Activated CD4-positive, CD25-positive, alpha-beta regulatory T cell treated with anti-CD3 and anti-CD28 coated beads, Interleukin-2, amount 50 U/mL, for 24 hours (primary cell): Measurements from ENCODE around the gene FOLH1.
"Not testable (repeated sequence)": the region's sequence is repeated elsewhere in the genome, so short reads cannot be mapped to it uniquely, and the experiment has no call there.

Experiments used
- ATAC-seq, 2 donors: fragments of 150-1000 bp; cut with Tn5 transposase; one replicate each; pipeline ENCODE4 v1.10.0; 2021; ENCODE audit warnings: mild to moderate bottlenecking in 1 of 2, moderate library complexity in 1 of 2

The FOLH1 gene

GRCh38 chr11:49175378-49175777 is 33.0 kb downstream of the FOLH1 start:
- ATAC-seq: not testable (repeated sequence)

GRCh38 chr11:49174691-49175366 is 33.6 kb downstream of the FOLH1 start:
- not testable (repeated sequence) for ATAC-seq

- not testable (repeated sequence) for ATAC-seq
These were observed 36.8 kb downstream of the FOLH1 start for GRCh38 chr11:49171613-49172012.

- not testable (repeated sequence) for ATAC-seq
These were observed 38.8 kb downstream of the FOLH1 start for GRCh38 chr11:49169579-49169978.

- ATAC-seq: not testable (repeated sequence)
These were observed 39.4 kb downstream of the FOLH1 start for GRCh38 chr11:49168992-49169391.

GRCh38 chr11:49151211-49151610 is 57.2 kb downstream of the FOLH1 start:
- no peak for ATAC-seq

GRCh38 chr11:49102356-49102755 is 106.0 kb downstream of the FOLH1 start:
- not testable (repeated sequence) for ATAC-seq
